Kidney glomerular epithelial cell (primary cell): ENCODE measurements around the gene TRIM71.
"Not testable (repeated sequence)": the region's sequence is repeated elsewhere in the genome, so short reads cannot be mapped to it uniquely, and the experiment has no call there.

ENCODE experiments used
- DNase-seq: peaks from one replicate; lab custom pipeline; 2025; lab: John Stamatoyannopoulos, UW

TRIM71 gene

DNA sequence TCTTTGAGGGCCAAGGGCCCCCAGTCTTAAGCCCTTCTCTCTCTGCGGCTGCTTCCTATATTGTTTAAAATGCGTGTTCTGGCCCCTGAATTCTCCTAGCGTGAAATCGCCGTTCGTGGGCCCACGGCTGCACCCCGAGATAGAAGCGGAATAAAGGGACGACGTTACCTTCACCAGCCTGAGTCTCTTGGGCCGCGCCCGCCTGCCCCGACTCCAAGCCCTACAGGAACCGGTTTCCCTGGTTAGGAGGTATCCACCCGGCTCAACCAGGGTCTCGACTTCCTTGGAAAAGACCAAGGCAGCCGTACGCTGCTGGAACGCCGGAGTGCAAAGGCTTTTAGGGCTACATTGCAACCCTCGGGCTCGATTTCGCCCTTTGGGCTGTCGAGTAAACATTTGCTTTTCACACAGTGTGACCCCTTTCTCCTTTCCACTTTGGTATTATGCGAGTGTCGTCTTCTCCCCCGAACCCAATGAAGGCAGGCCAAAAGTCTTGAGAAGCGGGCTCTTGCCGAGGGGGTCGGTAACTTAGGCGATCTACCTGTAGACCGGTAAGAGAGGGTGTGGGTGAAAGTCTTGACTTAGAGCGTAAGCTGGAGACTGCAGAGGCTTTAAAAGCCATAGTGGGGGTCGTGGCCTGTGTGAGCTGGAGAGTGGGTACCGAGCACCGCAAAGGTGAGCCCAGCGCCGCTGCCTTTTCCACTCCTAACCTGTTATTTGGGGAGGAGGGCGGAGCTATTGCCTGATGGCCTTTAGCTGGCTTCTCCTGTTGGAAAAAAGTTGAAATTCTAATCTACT lies 2.0 kb downstream of the TRIM71 start:
- DNase-seq = no peak

DNA sequence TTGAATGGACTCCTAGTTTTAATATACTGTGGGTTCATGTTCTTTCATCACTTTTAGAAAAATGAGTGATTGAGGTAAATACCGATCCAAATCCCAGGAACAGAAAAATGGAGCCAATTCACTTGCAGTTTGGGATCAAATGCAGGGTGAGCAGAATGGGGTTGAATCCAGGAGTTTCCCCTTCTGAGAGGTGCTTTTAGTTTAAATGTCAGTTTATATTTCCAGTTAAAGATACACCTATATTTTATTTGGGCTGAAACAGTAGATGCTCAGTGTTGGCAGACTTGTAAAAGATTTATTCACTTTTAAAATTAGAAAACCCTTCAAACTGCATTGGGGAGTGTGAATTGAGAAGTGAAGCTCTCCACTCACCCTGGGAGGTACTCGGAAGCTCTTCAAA lies 2.6 kb downstream of the TRIM71 start:
- no peak for DNase-seq

DNA sequence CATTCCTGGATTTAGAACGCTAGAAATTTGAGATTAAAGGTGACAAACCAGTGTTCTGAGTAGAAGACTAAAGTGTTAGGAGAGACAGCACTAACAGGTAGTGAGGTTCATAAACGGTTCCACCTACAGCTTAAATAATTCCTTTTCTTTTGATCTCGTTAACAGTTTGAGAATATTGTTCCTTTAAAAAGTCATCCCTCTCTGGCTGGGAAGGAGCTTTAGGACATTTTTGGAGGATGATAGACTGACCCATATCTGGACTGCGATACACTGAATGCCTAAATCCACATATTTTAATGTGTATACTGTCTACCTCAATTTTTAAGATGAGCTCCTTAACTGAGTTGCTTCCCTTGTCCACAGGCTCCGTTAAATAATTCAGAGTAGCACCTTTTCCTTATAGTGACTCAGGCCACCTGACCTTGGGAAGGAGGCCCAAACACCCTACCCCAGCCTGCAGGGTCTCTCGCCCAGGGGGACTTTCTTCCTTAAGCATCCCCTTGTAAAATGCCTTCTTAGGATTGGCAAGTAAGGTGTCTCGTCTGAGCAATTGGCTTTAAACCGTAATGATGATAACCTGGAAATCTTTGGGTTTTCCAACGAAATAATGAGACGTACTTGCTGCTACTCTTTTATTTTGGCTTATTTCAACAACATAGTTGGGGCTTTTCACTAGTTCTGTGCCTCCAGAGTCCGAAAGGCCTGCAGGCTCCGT lies 3.3 kb downstream of the TRIM71 start:
- no peak for DNase-seq

DNA sequence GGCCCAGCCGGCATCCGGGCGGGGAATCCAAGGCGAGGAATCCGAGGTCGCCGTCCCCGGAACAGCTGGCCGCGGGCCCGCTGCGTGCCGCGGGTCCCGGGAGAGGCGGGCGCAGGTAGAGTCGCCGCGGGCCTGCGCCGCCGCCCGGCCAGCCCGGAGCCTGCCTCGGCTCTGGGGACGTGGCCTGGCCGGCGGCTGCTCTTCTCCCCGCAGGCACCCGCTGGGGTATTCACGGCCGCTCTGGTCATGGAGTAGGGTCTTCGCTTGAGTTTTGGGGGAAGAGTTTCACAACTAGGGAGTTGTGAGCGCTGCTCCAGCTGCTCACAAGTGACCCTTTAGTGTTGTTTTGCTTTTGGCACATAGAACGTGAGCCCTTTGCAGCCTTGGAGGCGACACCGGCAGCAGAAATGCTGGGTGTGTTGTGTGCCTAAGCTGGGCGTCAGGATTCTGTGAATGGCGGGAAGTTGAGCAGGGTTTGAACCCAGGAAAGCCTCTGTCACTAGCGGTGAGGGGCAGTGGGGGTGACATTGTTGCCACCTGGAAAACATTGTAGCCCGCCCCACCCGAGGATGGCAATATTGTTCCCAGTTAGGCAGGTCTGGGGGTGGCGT lies 4.0 kb downstream of the TRIM71 start:
- no peak for DNase-seq

DNA sequence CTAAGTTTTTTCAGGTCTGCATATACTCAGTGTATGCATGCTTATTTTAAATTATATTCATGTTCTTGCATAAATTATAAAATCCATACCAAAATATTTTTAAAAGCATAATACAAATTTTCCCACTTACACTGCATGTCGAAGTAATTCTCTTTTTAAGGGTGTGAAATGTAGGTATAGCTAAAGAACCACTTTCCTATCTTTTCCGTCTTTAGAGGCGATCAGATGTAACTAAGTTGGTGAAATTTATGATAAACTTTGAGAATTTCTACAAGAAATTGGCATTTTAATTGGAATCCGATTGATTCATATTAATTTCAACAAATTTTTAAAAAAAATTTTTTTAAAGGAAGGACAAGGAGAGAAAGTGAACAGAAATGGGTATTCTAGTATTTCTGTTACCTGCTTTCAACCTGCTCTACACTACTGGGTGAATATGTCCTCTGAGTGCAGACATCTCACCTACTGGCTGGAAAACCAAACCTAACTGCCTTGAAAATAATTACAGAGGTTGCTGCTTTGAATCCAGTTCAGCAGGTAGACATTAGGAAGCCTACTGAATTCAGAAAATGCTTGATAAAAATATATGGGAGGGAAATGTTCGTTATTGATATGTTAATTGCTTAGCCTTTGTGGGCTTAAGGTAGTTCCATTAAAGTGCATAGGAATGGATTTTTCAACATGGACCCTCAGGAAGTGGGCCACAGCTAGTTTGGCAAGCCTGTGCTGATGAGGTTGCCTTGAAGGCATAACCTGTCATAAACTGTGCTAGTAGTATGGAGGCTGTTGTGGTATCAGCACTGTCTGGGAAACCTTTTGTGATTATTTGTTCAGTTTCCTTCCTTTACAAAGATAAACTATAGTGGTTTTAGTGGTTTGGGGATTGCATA lies 5.1 kb downstream of the TRIM71 start:
- DNase-seq = no peak

DNA sequence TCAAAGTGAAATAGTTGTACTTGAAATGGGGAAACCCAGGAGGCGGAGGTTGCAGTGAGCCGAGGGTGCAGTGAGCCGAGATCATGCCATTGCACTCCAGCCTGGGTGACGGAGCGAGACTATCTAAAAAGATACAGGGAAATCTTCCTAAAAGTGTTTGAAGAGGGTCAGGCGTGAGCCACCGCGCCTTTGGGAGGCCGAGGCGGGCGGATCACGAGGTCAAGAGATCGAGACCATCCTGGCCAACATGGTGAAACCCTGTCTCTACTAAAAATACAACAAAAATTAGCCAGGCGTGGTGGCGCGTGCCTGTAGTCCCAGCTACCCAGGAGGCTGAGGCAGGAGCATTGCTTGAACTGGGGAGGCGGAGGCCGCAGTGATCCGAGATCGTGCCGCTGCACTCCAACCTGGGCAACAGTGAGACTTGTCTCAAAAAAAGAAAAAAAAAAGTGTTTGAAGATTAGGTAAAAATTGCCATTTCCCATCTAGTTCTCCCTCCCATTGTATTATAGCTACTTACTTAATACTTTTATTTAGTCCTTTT lies 5.9 kb downstream of the TRIM71 start:
- not testable (repeated sequence) for DNase-seq

DNA sequence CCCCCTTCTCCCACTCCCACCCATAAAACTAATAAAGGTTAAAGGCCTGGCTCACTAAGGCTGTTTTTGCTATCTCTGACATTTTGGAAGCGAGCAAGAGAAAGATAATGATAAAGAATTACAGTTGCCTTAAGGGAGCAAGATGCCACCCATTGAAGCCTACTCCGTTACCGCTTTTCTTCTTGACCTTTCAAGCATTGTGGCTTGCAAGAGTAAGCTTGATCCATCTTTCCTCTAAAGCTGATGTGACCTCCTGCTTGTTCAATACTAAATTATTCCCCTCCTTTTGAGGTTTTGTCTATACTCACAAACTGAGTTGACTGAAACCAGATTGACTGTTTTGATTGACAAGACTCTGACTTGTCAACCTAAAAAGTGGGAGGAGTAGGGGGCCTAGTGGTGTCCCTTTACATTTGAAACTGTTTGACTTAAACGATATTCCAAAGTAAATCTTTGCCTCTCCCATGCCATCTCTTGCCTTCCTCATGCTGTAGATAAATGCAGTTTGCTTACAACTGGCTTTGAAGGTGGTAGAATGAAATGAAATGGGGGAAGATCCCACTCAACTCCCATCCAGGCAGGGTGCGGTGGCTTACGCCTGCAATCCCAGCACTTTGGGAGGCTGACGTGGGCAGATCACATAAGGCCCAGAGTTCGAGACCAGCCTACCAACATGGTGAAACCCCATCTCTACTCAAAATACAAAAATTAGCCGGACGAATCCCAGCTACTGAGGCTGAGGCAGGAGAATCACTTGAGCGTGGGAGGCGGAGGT lies 8.0 kb downstream of the TRIM71 start:
- no peak for DNase-seq

DNA sequence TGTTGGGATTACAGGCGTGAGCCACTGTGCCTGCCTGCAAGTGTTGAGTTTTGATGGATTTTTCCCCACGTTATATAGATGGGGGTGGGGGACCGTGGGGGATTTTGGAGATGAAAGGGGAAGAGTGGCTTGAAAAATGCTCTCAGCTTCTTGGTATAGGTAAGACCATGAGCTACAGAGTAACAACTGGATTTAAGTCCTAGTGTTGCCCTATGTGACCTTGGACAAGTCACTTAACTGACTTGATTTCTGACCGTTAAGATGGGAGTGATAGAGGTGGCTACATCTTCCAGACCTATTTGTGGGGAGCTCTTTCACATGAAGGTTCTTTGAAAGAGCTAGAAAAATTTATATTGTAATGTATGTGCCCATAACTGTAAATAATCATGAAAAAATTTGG lies 13.3 kb downstream of the TRIM71 start:
- no peak for DNase-seq

DNA sequence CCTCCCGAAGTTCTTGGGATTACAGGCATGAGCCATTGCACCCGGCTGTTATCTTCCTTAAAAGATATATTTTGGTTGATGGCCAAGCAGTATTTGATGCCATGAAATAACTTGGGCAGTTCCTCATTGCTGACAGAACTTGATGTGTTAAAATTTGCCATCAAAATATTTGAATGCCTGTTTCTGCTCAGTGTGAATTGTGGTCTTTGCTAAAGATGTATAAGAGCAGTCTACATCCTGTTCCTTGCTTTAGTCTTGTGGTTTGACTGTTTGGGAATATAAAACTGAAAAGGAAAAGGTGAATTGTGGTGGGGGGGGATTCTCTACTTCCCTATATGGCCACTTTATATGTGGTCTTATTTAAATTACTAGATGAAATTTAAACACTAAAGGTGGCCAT lies 14.0 kb downstream of the TRIM71 start:
- DNase-seq = no peak

DNA sequence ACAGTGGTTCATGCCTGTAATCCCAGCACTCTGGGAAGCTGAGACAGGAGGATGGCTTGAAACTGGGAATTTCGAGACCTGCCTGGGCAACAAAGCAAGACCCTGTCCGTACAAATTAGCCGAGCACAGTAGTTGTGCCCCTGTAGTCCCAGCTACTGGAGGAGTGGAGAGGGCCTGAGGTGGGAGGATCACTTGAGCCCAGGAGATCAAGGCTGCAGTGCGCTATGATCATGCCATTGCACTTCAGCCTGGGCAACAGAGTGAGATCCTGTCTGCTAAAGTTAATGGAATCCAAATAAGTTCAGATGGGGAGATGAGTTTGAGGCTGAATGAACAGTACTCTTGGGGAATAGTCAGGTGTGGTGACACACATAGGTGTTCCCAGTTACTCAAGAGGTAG lies 14.4 kb downstream of the TRIM71 start:
- DNase-seq = no peak

DNA sequence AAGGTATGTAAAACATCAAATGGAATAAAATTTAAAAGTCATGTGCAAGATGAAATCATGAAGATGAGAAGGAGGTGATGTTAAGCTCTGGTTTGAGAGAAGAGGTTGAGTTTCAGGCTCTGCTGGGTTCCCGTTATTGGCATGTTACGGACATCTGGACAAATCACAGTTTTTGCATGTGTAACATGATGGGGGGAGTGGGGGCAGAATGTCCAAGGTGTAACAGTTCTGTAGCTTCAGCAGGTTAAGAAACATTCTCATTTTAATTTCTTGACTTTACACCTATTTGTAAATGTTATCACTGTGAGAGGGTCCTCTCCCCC lies 17.2 kb downstream of the TRIM71 start:
- no peak for DNase-seq

DNA sequence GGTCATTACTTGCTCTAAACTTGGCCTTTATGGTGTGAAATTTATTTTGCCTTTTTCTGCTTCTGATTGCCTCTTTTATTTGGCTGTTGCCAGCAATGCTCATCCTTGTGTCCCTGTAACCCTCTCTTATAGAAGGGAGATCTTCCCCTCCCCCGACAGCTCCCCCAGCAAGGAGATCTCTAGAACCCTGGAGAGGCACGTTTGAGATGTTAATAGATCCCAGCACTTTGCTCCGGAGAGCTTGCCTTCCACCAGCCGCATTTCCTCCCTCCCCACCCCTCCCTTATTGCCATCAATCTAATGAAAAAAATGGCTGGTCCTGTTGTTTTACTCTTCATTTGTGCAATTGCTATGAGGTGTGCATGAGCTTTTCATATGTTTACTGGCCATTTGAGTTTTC lies 18.2 kb downstream of the TRIM71 start:
- DNase-seq = no peak

DNA sequence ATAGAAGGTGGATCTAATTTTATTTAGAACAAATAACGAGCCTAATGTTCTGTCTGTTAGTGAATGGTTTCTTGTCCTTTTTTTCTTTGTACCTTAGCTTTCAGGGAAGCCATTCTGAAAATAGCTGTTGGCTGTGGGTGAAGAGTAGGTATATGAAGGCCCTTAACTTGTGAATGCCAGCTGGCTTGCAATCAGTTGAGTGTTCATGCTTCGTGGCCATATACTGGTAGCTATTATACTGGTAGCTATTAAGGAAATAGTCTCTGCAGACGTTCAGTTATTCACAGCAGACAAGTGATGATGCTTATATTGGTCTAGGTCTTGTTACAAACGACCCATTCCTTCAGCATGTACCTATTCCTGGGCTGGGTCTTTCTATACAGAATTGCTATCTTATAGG lies 18.8 kb downstream of the TRIM71 start:
- no peak for DNase-seq

DNA sequence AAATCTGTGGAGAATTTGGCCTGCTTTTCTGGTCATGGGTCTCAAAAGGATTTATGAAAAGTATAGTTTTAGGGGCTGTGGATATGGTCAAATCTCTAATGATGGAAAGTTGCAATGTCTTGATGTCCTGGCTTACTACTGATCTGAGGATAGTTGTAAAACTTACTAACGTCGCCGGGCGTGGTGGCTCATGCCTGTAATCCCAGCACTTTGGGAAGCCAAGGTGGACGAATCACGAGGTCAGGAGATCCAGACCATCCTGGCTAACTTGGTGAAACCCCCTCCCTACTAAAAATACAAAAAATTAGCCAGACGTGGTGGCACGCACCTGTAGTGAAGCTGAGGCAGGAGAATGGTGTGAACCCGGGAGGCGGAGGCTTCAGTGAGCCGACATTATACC lies 19.6 kb downstream of the TRIM71 start:
- DNase-seq = no peak

DNA sequence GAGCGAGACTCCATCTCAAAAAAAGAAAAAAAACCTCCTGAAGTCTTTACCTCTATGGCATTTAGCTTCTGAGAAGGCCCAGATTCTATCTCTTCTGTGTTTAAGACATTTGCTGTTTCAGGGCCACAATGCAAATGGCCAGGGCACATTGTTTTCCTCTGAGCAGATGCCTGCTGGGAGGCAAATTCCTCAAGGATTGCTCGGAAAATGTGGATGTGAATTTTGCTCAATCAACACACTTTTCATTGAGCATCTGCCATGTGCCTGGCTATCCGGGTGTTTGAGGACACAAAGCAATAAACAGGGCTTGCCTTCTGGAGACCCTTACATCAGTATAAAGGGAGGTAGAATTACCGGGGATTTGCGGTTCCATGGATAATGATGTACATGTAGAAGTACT lies 20.0 kb downstream of the TRIM71 start:
- no peak for DNase-seq

DNA sequence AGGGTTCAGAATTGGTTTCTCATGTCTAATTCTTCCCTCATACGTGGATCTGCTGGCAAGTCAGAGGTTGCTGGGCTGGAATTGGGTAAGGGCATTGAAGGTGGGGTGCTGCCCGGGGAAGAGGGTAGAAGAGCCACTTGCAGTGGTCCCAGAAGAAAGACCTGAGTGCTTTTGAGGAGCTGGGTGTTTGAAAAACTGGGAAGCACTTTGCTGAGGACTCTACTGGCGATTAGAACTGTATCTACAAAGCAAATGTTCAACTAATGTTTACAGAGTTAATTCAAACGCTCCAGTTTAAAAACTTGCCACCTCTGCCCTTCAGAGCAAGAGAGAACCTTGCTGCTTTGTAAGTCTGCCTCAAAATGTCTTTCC lies 21.9 kb downstream of the TRIM71 start:
- DNase-seq = no peak

DNA sequence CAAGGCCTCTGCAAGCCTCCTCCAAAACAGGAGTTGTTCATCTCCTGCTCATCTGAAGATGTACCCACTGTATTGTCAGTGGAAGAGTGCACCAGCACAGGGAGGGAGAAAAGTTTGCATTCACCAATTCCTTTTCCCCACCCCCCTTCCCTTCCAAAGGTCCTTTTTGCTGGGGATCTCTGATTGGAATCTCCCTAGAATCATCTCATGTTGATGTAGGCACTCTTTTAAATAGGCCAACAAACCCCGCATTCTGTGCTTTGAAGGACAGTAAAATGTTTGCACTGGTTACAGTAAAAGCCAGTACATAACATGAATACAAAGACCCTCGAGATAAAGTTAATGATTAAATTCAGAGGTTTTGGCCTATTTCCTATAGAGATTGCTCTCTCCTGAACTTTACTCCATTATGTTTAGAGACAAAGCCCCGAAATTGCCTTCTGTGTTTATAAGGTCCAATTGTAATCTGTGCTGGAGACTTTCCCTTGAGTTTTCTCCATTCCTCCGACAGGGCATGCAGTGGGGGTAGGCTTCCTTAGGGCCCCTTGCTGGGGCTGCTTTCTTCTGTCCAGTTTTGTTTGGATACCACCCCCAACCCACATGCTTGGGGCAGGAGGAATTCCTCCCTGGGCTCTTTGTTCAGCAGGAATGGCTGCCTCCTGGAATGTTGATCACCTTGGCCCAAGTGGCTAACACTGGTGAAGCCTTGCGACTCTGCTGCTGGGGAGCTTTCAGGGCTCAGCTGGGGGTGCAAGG lies 22.5 kb downstream of the TRIM71 start:
- no peak for DNase-seq

DNA sequence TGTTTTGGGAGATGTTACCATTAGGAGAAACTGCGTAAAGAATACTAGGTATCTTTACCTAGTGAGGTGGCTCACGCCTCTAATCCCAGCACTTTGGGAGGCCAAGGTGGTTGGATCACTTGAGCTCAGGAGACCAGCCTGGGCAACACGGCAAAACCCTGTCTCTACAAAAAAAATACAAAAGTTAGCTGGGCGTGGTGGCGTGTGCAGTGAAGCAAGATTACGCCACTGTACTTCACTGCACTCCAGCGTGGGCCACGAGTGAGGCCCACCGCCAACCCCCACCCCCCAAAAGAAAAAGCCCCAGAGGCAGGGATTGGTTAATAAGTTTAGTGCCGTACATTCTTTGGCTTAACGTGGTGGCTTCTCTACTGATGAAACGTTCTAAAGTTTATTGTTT lies 23.5 kb downstream of the TRIM71 start:
- DNase-seq = no peak

DNA sequence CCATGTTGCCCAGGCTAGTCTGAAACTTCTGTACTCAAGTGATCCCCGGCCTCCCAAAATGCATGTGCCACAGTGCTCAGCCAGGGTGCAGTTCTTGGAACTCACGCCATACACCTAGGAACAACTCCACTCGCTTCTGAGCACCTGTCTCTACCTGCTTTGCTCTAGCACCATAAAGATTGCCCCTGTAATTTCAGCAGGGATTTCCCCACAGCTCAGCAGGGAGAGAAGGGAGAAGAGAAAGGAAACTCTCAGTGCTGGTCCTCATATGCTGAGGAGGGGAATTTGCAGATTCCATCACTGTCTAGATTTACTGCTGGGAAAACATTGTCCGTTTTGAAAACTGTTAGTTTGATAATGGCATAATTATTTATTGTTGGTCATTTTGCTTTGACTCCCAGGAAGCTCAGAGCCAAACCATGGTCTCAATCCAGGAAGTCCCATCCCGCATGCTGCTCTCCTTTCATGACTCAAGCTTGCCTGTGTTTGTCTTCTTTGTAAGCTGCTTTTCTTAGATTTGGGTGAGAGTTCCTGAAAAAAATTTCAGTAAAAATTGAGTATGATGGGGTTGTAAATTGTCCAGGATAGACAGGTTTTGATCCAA lies 24.2 kb downstream of the TRIM71 start:
- no peak for DNase-seq

DNA sequence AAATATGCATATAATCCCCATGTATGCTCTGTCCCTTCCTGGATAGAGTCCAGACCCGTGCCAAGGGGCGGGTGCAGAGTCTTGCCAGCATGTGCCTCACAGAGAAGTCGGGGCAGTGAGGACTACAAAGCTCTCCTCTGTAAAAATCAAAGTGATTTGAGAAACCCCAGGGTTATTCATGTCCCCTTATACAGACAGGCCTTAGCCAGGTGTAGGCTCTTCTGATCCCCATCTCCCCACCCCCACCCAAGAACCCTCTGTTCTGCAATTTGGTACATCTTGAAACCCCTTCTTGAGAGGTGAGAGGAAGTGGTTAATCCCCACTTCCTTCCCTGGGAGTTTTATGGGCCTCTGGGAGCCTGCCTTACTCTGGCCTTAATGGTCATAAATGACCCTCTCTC lies 24.7 kb downstream of the TRIM71 start:
- DNase-seq = no peak
